HFFc6 (cell line): Measurements from ENCODE around the gene PALLD. TPM values are rescaled to one million over a fixed set of nuclear protein-coding genes. Genes with fewer than 3 reads are reported as not detected.

ENCODE experiments used
- DNase-seq: peaks from one replicate; pipeline ENCODE4 v3.0.0-alpha.2; 2018
- H3K27ac Mint-ChIP-seq: 2 replicates; pipeline ENCODE4 v1.8.0; 2020; ENCODE audit warnings: mild to moderate bottlenecking, mixed read lengths
- H3K27me3 Mint-ChIP-seq: 2 replicates; pipeline ENCODE4 v1.8.0; 2021; ENCODE audit warnings: mild to moderate bottlenecking, moderate library complexity, mixed read lengths; ENCODE audit not compliant: insufficient read depth
- H3K36me3 Mint-ChIP-seq: 2 replicates; pipeline ENCODE4 v1.8.0; 2021; ENCODE audit warnings: low read depth, mixed read lengths
- H3K4me1 Mint-ChIP-seq: 2 replicates; pipeline ENCODE4 v1.8.0; 2020; ENCODE audit warnings: low read depth, mixed read lengths
- H3K4me3 Mint-ChIP-seq: 2 replicates; pipeline ENCODE4 v1.8.0; 2020; ENCODE audit warnings: mild to moderate bottlenecking, moderate library complexity, mixed read lengths
- H3K9me3 Mint-ChIP-seq: 2 replicates; pipeline ENCODE4 v1.8.0; 2020; ENCODE audit warnings: mild to moderate bottlenecking, mixed read lengths
- total RNA-seq, 6 experiments: library from RNA; stranded (reverse); fragmentation: NEBNext Ultra II Directional; extraction: Animal tissue kit (Norgen Biotek cat#: 25700); gene quantifications; 2 replicates in 1 of 6; 3 replicates in 5 of 6; pipeline ENCODE4 v1.2.3, GENCODE V29; 2021
- TF ChIP-seq, protein P1 (sequence below): fragments of 200-600 bp; sonication (generic); IDR thresholded peaks from 2 replicates; pipeline ENCODE4 v1.5.0; 2021; ENCODE audit warnings: antibody characterized with exemption, mild to moderate bottlenecking

PALLD gene
- total RNA-seq, 6 experiments from 2014 or later = 72.6 to 163 (median 149) TPM

DNA sequence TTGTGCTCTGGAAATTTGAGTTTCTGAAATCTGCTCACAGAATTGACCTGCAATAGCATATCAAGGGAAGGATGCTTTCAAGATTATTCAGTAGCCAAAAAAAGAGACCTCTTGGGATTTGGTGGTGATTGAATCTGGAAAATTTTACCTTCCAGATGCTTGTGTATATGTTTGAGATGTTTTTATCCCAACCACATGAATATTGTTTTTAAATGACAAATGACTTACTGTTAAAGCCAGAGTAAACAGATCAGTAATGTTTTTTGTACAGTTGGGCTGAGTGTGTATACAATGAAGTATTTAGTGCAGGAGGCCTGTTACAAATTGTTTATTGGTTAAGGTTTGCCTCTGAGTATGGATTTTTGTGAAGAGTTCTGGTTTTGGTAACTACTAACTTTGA lies 386.7 kb downstream of the PALLD start:
- Mint-ChIP-seq H3K27ac (peak overlapping the region; percentile 64), H3K27me3 (no peaks in the 10 kb centered on the region; the same call in 1 of the 2 replicates), H3K4me1 (peaks cover 97% of the 10 kb centered on the region), H3K36me3 (peaks cover 65% of the 10 kb centered on the region), H3K4me3 (no peak overlapping the region; the same call in 1 of the 2 replicates), H3K9me3 (peaks cover 13% of the 10 kb centered on the region; the same call in 1 of the 2 replicates)
- DNase-seq = peak; percentile 41
- TF ChIP-seq, protein P1, sequence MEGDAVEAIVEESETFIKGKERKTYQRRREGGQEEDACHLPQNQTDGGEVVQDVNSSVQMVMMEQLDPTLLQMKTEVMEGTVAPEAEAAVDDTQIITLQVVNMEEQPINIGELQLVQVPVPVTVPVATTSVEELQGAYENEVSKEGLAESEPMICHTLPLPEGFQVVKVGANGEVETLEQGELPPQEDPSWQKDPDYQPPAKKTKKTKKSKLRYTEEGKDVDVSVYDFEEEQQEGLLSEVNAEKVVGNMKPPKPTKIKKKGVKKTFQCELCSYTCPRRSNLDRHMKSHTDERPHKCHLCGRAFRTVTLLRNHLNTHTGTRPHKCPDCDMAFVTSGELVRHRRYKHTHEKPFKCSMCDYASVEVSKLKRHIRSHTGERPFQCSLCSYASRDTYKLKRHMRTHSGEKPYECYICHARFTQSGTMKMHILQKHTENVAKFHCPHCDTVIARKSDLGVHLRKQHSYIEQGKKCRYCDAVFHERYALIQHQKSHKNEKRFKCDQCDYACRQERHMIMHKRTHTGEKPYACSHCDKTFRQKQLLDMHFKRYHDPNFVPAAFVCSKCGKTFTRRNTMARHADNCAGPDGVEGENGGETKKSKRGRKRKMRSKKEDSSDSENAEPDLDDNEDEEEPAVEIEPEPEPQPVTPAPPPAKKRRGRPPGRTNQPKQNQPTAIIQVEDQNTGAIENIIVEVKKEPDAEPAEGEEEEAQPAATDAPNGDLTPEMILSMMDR = no peak

DNA sequence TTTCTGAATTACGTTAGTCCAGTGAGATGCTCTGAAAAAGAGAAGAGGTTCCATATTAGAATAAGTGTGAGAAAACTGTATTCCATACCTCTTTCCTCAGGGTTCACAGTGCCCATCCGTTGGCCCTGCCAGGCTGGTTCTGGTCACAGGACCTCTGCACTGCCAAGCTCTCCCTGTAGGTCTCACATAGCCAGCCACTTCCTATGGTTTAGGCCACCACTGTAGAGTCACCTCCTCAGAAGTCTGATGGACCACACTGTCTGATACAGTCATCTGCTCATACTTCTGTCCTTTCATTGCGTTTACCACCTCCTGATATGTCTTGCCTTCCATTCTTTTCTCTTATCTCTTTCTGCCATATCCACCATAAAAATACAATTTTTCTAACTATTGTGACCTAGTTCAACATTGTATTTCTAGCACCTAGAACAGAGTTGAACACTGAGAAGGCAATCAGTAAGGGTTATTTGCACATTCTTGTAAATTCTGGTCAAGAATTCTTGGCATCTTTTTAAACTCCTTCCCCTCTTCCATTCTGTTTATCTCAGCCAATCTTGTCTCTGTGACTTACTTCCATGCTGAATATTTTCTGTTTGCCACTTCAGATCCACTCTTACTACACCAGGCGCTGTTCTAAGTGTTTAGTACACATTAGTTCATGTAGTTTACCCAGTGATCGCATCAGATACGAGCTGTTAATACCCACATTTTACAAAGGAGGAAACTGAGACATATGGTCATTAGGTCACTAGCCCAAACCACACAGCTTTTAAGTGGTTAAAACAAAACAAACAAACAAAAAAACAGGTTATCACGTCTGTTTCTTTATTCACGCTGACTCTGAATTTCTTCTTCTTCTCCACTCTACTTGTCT lies 387.6 kb downstream of the PALLD start:
- TF ChIP-seq, protein P1 = no peak
- H3K9me3 Mint-ChIP-seq = peaks cover 12% of the 10 kb centered on the region; the same call in 1 of the 2 replicates

DNA sequence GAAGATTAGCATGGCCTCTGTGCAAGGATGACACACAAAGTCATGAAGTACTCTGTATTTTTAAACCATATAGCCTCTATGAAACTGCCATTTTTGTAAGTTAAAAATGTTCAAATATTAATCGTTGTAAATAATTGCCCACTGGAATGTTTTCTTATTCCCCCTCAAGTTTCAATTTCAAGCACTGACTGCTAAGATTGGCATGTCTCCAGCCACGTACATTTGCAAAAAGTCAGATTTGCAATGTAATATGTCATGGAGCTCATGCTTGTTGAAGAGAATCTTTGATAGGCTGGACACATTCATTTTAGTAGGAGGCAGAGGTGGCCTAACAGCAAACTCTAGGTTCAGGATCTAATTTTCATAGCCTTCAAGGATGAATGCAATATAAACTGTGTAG lies 388.5 kb downstream of the PALLD start:
- peaks cover 63% of the 10 kb centered on the region for H3K36me3 Mint-ChIP-seq
- no peak overlapping the region for H3K27ac Mint-ChIP-seq
- no peak for DNase-seq
- H3K4me3 Mint-ChIP-seq = no peak overlapping the region
- TF ChIP-seq, protein P1 = no peak
- H3K27me3 Mint-ChIP-seq = peaks cover 3% of the 10 kb centered on the region; the same call in 1 of the 2 replicates
- H3K9me3 Mint-ChIP-seq = peaks cover 12% of the 10 kb centered on the region; the same call in 1 of the 2 replicates
- peaks cover 88% of the 10 kb centered on the region for H3K4me1 Mint-ChIP-seq

More for the DNA sequence above, 387.6 kb downstream of the PALLD start:
- H3K4me3 Mint-ChIP-seq = peak overlapping the region; percentile 29
- peaks cover 63% of the 10 kb centered on the region for H3K36me3 Mint-ChIP-seq
- H3K27ac Mint-ChIP-seq = peak overlapping the region; percentile 64
- peaks cover 93% of the 10 kb centered on the region for H3K4me1 Mint-ChIP-seq
- peaks cover 3% of the 10 kb centered on the region; the same call in 1 of the 2 replicates for H3K27me3 Mint-ChIP-seq
- no peak for DNase-seq

- H3K4me1 Mint-ChIP-seq = peaks cover 87% of the 10 kb centered on the region
- peaks cover 63% of the 10 kb centered on the region for H3K36me3 Mint-ChIP-seq
- peak overlapping the region; percentile 82 for H3K27ac Mint-ChIP-seq
- peaks cover 3% of the 10 kb centered on the region; the same call in 1 of the 2 replicates for H3K27me3 Mint-ChIP-seq
- H3K4me3 Mint-ChIP-seq = no peak overlapping the region
- peaks cover 12% of the 10 kb centered on the region; the same call in 1 of the 2 replicates for H3K9me3 Mint-ChIP-seq
- TF ChIP-seq, protein P1 = no peak
- peak; percentile 78 for DNase-seq
Measured at GRCh38 chr4:168886351-168886750, 389.5 kb downstream of the PALLD start.

DNA sequence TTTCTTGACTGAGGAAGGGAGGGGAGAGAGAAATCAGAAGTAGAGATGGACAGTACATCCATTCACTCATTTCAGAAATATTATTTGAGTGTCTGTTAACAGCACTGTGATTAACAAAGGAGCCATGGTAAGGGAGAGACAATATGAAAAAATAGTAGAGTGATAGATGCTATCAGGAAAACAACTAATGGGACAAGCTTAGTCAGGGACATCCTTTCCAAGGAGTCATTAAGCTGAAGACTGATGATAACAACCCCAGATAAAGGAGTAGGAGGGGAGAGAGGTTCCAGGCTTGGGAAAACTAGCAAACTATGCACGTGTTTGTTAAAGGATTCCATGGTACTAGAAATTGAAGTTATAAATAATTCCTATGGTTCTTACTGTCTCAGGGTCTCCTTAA lies 391.0 kb downstream of the PALLD start:
- TF ChIP-seq, protein P1 = no peak
- H3K27ac Mint-ChIP-seq = peak overlapping the region; percentile 79
- peak; percentile 73 for DNase-seq
- H3K27me3 Mint-ChIP-seq = peaks cover 3% of the 10 kb centered on the region; the same call in 1 of the 2 replicates
- peaks cover under 1% of the 10 kb centered on the region; the same call in 1 of the 2 replicates for H3K9me3 Mint-ChIP-seq
- H3K36me3 Mint-ChIP-seq = peaks cover 53% of the 10 kb centered on the region
- H3K4me3 Mint-ChIP-seq = no peak overlapping the region
- peaks cover 78% of the 10 kb centered on the region for H3K4me1 Mint-ChIP-seq
